Measurements from ENCODE around the gene TRAPPC2L. TPM values are rescaled to one million over a fixed set of nuclear protein-coding genes. Genes with fewer than 3 reads are reported as not detected.

Gene TRAPPC2L
- polyA plus RNA-seq, 3 donors = 38.8 to 89.3 (median 82.4) TPM

- Mint-ChIP-seq H3K27me3 (ENCODE audit: low read depth in 3 of 3) (peaks cover 2 to 10% (median 8%) of the 10 kb centered on the region in 3 donors), H3K9me3 (peaks cover 0 to 2% (median 0%) of the 10 kb centered on the region in 7 donors), H3K4me3 (no peak overlapping the region), H3K27ac (no peak overlapping the region), H3K36me3 (peaks cover 34 to 37% of the 10 kb centered on the region in 2 donors), H3K4me1 (peaks cover under 1% of the 10 kb centered on the region)
- Histone ChIP-seq H3K4me1 (ENCODE audit: control insufficient read depth in 1 of 2, insufficient read depth in 2 of 2, low read length in 2 of 2) (no peaks in the 10 kb centered on the region), H3K9me3 (replicated peaks in 1 of 2; ENCODE audit: control insufficient read depth in 1 of 2, insufficient read depth in 1 of 2, low read length in 2 of 2) (no peaks in the 10 kb centered on the region), H3K36me3 (replicated peaks in 1 of 2; ENCODE audit: control insufficient read depth in 1 of 2, insufficient read depth in 2 of 2, low read length in 2 of 2) (peaks cover 31 to 33% of the 10 kb centered on the region in 2 donors), H3K4me2 (replicated peaks; ENCODE audit: extremely low read depth, low read length, poor library complexity, severe bottlenecking) (no peak overlapping the region), H2AFZ (ENCODE audit: insufficient read depth, low read depth, low read length, poor library complexity, severe bottlenecking) (no peak overlapping the region), H3K27me3 (ENCODE audit: control insufficient read depth in 2 of 2, insufficient read depth in 2 of 2, low read length in 2 of 2) (peaks cover 0 to 2% of the 10 kb centered on the region in 2 donors), H3K9ac (ENCODE audit: insufficient read depth, low read length, poor library complexity, severe bottlenecking) (no peak overlapping the region), H4K20me1 (ENCODE audit: insufficient read depth, low read length) (peaks cover under 1% of the 10 kb centered on the region), H3K79me2 (ENCODE audit: insufficient read depth, low read length) (no peaks in the 10 kb centered on the region), H3K27ac (ENCODE audit: low read depth in 1 of 2, low read length in 2 of 2) (no peak overlapping the region), H3K4me3 (replicated peaks in 1 of 3; ENCODE audit: low read depth in 2 of 3, low read length in 3 of 3) (no peak overlapping the region)
- DNase-seq = no peak
- 88% methylated on average over 14 of the region's 18 CpGs for WGBS (ENCODE audit: insufficient coverage)
- intact Hi-C loops (cut with micrococcal nuclease) = loop anchor here in 1 of 2 donors (5.0 kb wide), 1 partner anchor 127 kb away; no protein-coding TSS in a partner anchor
- no peak for TF ChIP-seq CTCF (IDR thresholded peaks at IDR 0.05)
These were observed 7.6 kb downstream of the TRAPPC2L start for GRCh38 chr16:88864521-88864920.

- intact Hi-C loops (cut with micrococcal nuclease) = no loop called here
- H3K9ac ChIP-seq (ENCODE audit: insufficient read depth, low read length, poor library complexity, severe bottlenecking) = no peak overlapping the region
- WGBS (ENCODE audit: insufficient coverage) = 88% methylated on average over 9 of the region's 14 CpGs
- H3K36me3 Mint-ChIP-seq = peaks cover 26 to 29% of the 10 kb centered on the region in 2 donors
- H3K79me2 ChIP-seq (ENCODE audit: insufficient read depth, low read length) = no peaks in the 10 kb centered on the region
- H3K9me3 ChIP-seq (replicated peaks in 1 of 2; ENCODE audit: control insufficient read depth in 1 of 2, insufficient read depth in 1 of 2, low read length in 2 of 2) = no peaks in the 10 kb centered on the region
- no peak overlapping the region for H3K27ac Mint-ChIP-seq
- H3K36me3 ChIP-seq (replicated peaks in 1 of 2; ENCODE audit: control insufficient read depth in 1 of 2, insufficient read depth in 2 of 2, low read length in 2 of 2) = peaks cover 23 to 25% of the 10 kb centered on the region in 2 donors
- no peak overlapping the region for H3K4me3 ChIP-seq (replicated peaks in 1 of 3; ENCODE audit: low read depth in 2 of 3, low read length in 3 of 3)
- no peak overlapping the region for H3K4me3 Mint-ChIP-seq
- H3K27me3 ChIP-seq (ENCODE audit: control insufficient read depth in 2 of 2, insufficient read depth in 2 of 2, low read length in 2 of 2) = peaks cover 0 to 5% of the 10 kb centered on the region in 2 donors
- no peak for TF ChIP-seq CTCF (IDR thresholded peaks at IDR 0.05)
- no peaks in the 10 kb centered on the region for H3K4me1 ChIP-seq (ENCODE audit: control insufficient read depth in 1 of 2, insufficient read depth in 2 of 2, low read length in 2 of 2)
- no peak overlapping the region for H2AFZ ChIP-seq (ENCODE audit: insufficient read depth, low read depth, low read length, poor library complexity, severe bottlenecking)
- H3K27me3 Mint-ChIP-seq (ENCODE audit: low read depth in 3 of 3) = peaks cover 9 to 18% (median 16%) of the 10 kb centered on the region in 3 donors
- peaks cover 0 to 5% (median 0%) of the 10 kb centered on the region in 7 donors for H3K9me3 Mint-ChIP-seq
- DNase-seq = no peak
- no peak overlapping the region for H3K27ac ChIP-seq (ENCODE audit: low read depth in 1 of 2, low read length in 2 of 2)
- no peak overlapping the region for H3K4me2 ChIP-seq (replicated peaks; ENCODE audit: extremely low read depth, low read length, poor library complexity, severe bottlenecking)
- H3K4me1 Mint-ChIP-seq = no peaks in the 10 kb centered on the region
- H4K20me1 ChIP-seq (ENCODE audit: insufficient read depth, low read length) = peaks cover under 1% of the 10 kb centered on the region
These were observed 8.4 kb downstream of the TRAPPC2L start for GRCh38 chr16:88865310-88865709.
